A673 (cell line): ENCODE measurements around the gene KIF11.

Experiments
- CTCF ChIP-seq: fragments of 300-800, 200-600 bp; sonication (generic); conservative IDR thresholded peaks from 2 replicates; pipeline ENCODE4 v1.5.1; 2017; ENCODE audit warnings: low read depth, mild to moderate bottlenecking, antibody characterized with exemption, low read length, moderate library complexity, mixed read lengths
- EZH2 ChIP-seq: fragments of 200-600 bp; sonication (generic); IDR thresholded peaks from 2 replicates; pipeline ENCODE4 v1.6.1; 2017; ENCODE audit warnings: borderline replicate concordance, low read depth, mild to moderate bottlenecking, mixed read lengths, antibody characterized with exemption, low read length; ENCODE audit not compliant: poor library complexity, severe bottlenecking

DNA sequence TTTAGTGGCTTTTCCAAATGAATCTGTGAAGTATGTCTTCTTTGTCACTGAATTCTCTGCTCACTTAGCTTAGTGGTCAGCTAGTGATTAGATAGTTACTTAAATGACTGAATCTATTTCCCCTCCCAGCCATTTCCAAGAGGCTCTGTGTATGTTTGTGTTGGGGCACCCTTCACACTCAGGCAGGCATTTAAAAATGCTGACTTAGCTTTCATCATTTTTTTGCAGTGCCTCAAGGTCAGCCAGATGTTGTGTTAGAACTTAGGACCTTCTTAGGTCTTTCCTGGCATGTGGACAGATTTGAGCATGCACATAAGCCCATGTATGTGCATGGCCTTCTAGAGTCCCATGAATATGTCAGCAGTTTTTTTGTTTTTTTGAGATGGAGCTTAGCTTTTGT lies 71.4 kb downstream of the KIF11 start:
- TF ChIP-seq CTCF (no peak), EZH2 (no peak)
